Activated T-cell treated with anti-CD3 and anti-CD28 coated beads for 1 hour (primary cell): Measurements from ENCODE around the gene SGSM2.
"Not testable (repeated sequence)": the region's sequence is repeated elsewhere in the genome, so short reads cannot be mapped to it uniquely, and the experiment has no call there.

ENCODE experiments used
- DNase-seq: peaks from one replicate; pipeline ENCODE4 v3.0.0-alpha.2; 2020; ENCODE audit warnings: low read depth

The SGSM2 gene, protein sequence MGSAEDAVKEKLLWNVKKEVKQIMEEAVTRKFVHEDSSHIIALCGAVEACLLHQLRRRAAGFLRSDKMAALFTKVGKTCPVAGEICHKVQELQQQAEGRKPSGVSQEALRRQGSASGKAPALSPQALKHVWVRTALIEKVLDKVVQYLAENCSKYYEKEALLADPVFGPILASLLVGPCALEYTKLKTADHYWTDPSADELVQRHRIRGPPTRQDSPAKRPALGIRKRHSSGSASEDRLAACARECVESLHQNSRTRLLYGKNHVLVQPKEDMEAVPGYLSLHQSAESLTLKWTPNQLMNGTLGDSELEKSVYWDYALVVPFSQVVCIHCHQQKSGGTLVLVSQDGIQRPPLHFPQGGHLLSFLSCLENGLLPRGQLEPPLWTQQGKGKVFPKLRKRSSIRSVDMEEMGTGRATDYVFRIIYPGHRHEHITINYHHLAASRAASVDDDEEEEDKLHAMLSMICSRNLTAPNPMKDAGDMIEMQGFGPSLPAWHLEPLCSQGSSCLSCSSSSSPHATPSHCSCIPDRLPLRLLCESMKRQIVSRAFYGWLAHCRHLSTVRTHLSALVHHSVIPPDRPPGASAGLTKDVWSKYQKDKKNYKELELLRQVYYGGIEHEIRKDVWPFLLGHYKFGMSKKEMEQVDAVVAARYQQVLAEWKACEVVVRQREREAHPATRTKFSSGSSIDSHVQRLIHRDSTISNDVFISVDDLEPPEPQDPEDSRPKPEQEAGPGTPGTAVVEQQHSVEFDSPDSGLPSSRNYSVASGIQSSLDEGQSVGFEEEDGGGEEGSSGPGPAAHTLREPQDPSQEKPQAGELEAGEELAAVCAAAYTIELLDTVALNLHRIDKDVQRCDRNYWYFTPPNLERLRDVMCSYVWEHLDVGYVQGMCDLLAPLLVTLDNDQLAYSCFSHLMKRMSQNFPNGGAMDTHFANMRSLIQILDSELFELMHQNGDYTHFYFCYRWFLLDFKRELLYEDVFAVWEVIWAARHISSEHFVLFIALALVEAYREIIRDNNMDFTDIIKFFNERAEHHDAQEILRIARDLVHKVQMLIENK

GRCh38 chr17:2336852-2337543 lies at the start of gene SGSM2:
TSS of gene SGSM2 (plus strand) at chr17:2337501. CDS start at chr17:2337689, 188 bp downstream.
- DNase-seq, result peak; percentile 59

DNA sequence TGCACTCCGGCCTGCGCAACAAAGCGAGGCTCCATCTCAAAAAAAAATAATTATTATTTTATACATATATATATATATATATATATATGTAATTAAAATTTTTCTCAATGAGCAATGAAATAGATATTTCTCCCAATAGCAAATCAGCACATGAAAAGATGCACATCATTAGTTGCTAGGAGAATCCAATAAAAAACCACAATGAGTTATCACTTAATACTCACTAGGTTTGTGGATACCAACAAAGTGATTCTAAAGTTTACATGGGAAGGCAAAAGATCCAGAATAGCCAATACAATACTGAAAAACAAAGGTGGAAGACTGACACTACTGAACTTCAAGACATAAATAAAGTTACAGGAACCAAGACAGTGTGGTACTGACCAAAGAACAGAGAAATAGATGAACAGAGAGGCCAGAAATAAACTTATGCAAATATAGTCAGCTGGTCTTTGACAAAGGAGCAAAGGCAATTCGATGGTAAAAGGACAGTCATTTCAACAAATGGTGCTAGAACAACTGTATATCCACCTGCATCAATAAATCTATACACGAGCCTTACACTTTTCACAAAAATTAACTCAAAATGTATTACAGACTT lies 47.3 kb upstream of the SGSM2 start:
- DNase-seq, result no peak

GRCh38 chr17:2292100-2292499 lies 45.2 kb upstream of the SGSM2 start:
- DNase-seq, result no peak

DNA sequence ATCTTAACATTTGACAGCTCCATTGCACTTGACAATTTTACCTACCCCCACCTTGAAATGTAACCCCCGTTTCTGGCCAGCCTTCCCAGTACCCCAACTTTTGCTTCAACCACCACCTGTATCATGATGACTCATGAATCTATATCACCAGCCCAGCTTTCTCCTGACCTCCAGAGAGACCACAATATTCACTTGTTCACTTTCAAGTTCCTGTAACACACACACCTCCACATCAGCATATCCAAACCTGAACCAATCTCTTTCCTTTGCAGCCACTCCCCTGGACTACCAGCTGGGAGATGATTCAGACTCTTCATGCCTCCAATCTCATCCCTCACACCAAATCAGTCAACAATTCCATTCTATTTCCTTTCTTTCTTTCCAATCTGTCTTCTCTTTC lies 41.7 kb upstream of the SGSM2 start:
- no peak for DNase-seq

- DNase-seq, result no peak
Measured at GRCh38 chr17:2297023-2297422, 40.3 kb upstream of the SGSM2 start.

- DNase-seq, result no peak
Measured at GRCh38 chr17:2299136-2299535, 38.2 kb upstream of the SGSM2 start.

GRCh38 chr17:2299756-2300155 lies 37.5 kb upstream of the SGSM2 start:
- no peak for DNase-seq

DNA sequence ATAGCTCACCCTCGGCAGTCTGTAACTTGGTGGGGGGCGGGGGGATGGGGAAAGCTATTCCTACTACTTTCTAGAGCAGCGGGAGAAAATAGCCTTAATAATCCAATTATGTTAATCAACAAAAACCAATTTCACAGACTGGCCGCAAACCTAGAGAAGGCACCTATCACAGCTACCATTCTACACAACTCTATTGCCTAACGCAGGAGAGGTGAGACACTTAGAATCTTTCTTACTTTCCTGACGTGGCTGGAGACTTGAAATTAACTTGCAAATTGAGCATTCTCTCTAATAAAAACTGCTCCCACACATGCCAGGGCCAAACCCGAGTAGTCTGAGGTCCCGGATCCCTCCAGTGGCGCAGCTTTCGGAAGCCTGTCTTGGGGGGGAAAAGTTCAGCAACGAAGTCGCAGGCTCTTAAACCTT lies 34.5 kb upstream of the SGSM2 start:
- DNase-seq, result no peak

DNA sequence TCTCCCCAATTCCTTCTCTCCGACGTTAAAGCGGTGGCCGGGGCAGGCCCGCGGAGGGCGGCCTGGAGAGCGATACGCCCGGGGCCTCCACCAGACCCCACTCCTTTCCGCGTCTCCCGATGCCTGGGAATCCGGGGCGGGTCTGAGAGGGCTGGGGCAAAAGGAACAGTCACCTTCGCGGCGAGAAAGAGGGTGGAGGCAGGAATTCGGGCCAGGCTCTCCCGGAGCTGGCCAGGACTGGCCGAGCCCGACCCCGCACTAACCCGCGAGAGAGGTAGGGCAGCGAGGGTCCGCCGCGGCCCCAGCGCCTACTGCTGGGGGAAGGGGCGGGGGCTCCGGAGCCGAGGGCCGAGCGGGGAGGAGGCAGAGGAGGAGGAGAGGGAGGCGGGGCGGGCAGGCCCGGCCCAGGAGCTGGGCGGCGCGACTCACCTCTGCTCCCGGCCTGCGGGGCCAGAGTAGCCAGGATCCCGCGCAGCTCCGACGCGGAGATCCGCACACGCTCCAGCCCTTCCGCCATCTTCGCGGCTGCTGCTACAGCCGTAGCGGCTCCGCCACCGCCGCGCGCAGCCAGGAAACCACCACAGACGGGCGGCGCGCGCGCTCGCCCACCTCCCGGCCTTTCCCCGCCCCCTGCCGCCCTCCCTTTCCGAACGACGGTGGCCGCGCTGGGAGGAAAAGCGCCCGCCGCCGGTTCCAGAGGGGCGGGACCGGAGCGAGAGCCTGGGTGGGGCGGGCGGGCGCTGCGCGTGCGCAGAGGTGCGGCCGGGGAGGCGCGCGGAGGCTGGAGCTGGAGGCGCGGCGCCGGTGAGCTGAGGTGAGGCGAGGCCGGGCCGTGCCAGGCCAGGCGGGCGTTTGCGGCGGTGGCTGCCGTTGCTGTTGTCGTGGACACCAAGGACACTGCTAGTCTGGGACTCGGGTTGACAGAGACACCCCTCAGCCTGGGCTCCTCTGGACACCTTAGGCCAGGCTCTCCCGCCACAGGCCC lies 33.8 kb upstream of the SGSM2 start, which contains the start of the genes SMG6 and SRR:
TSS of gene SMG6 (minus strand) at position 582 of the 985 bp plus-strand sequence. CDS start at position 517, 65 bp downstream.
TSS of gene SRR (plus strand) at position 747 of the 985 bp plus-strand sequence. CDS start 11,611 bp downstream, outside the sequence.
- peak; percentile 96 for DNase-seq

GRCh38 chr17:2304931-2305330 lies 32.4 kb upstream of the SGSM2 start:
- no peak for DNase-seq

- DNase-seq, result no peak
Measured at GRCh38 chr17:2309338-2310154, 27.8 kb upstream of the SGSM2 start.

- DNase-seq, result no peak
Measured at GRCh38 chr17:2312736-2313135, 24.6 kb upstream of the SGSM2 start.

- not testable (repeated sequence) for DNase-seq
Measured at GRCh38 chr17:2316916-2317205, 20.4 kb upstream of the SGSM2 start.

DNA sequence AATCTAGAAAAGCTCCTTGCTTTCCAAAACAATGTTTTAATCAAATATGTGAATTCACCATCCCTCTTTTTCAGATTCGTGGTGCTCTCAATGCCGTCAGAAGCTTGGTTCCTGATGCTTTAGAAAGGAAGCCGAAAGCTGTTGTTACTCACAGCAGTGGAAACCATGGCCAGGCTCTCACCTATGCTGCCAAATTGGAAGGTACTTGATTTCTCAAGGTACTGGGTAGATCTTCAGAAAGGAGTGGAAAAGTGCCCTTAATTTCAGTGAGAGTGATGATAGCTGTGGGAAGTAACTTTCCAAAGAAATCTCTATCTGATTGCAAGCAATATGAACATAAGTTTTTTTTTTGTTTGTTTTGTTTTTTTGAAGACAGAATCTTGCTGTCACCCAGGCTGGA lies 19.5 kb upstream of the SGSM2 start:
- no peak for DNase-seq

GRCh38 chr17:2319051-2319450 lies 18.2 kb upstream of the SGSM2 start:
- DNase-seq, result no peak

GRCh38 chr17:2321399-2321798 lies 15.9 kb upstream of the SGSM2 start:
- DNase-seq, result no peak

- DNase-seq, result no peak
Measured at GRCh38 chr17:2323629-2324314, 13.5 kb upstream of the SGSM2 start.

DNA sequence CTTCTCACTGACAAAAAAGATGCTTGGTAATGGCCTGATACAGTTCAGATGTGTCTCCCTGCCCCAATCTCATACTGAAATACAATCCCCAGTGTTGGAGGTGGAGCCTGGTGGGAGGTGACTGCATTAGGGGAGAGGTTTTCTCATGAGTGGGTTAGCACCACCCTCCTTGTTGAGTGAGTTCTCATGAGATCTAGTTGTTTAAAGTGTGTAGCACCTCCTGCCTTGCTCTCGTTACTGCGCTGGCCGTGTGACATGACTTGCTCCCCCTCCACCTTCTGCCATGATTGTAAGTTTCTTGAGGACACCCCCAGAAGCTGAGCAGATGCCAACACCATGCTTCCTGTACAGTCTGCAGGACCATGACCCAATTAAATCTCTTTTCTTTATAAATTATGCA lies 6.0 kb upstream of the SGSM2 start:
- DNase-seq, result no peak

GRCh38 chr17:2335726-2336214 lies 1.5 kb upstream of the SGSM2 start:
- DNase-seq, result no peak
